ENCODE data around the gene TMBIM1.
A peak's percentile ranks its signal among the peaks of the same experiment; 100 is the strongest.
"Not testable (repeated sequence)": the region's sequence is repeated elsewhere in the genome, so short reads cannot be mapped to it uniquely, and the experiment has no call there.

Gene TMBIM1

GRCh38 chr2:218318241-218318640 is 25.9 kb upstream of the TMBIM1 start:
- DNase-seq (ENCODE audit: low read depth) = no peak

- no peak for DNase-seq (ENCODE audit: low read depth)
Observed at GRCh38 chr2:218317835-218318234, 25.5 kb upstream of the TMBIM1 start.

GRCh38 chr2:218317303-218317630 is 25.0 kb upstream of the TMBIM1 start:
- no peak for DNase-seq (ENCODE audit: low read depth)

- no peak for DNase-seq (ENCODE audit: low read depth)
Observed at GRCh38 chr2:218315397-218315796, 23.1 kb upstream of the TMBIM1 start.

- DNase-seq (ENCODE audit: low read depth) = not testable (repeated sequence)
Observed at GRCh38 chr2:218314764-218315163, 22.5 kb upstream of the TMBIM1 start.

GRCh38 chr2:218313356-218313755 is 21.1 kb upstream of the TMBIM1 start:
- DNase-seq (ENCODE audit: low read depth) = no peak

- DNase-seq (ENCODE audit: low read depth) = no peak
Observed at GRCh38 chr2:218312267-218312756, 20.0 kb upstream of the TMBIM1 start.

DNA sequence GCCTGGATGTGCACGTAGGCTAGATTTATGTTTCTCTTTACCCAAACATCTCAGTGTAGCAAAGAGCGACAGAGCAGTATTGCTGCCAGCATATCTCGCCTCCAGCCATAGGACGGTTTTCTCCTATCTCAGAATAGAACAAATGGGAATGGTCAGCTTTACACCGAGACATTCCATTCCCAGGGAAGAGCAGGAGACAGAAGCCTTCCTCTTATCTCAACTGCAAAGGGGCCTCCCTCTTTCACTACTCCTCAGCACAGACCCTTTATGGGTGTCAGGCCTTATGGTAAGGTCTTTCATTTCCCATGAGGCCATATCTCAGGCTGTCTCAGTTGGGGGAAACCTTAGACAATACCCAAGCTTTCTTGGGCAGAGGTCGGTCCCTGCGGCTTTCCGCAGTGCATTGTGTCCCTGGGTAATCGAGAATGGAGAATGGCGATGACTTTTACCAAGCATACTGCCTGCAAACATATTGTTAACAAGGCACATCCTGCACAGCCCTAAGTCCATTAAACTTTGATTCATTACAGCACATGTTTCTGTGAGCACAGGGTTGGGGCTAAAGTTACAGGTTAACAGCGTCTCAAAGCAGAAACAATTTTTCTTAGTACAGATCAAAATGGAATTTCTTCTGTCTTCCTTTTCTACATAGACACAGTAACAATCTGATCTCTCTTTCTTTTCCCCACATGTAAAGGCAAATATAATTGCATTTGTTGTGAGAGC is 19.4 kb upstream of the TMBIM1 start:
- DNase-seq (ENCODE audit: low read depth) = not testable (repeated sequence)

GRCh38 chr2:218310853-218311540 is 18.7 kb upstream of the TMBIM1 start:
- no peak for DNase-seq (ENCODE audit: low read depth)

- DNase-seq (ENCODE audit: low read depth) = no peak
Observed at GRCh38 chr2:218307415-218308090, 15.2 kb upstream of the TMBIM1 start.

DNA sequence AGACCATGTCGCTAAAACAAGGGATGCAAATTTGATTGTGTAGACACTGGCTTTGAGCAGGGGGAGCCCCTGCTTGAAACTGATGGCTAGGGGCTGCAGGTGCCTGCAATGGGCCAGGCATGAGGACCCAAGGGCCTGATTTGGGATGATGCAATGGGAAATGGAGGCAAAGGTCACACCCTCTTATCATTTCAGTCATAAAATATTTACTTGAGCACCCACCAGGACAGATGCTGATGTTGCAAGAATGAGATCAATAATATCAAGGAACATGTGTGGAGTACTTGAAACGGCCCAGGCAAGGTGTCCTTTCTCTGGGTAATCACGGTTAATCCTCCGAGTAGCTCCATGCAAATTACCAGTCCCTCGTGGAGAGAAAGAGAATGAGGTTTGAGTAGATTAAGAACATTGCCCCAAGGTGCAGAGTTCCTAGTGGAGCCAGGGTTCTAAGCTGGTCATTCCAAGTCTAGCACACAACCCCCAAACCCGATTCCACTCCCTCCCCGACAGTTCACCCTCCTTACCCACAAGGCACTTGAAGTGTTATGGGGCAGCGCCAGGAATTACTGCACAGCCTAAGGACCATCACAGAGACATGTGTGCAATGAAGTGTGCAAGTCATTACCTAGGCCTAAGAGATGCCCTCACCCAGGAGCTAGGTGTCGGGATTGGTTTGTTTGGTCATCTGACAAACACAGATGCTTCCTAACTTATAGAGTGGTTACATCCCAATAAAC is 14.0 kb upstream of the TMBIM1 start:
- DNase-seq (ENCODE audit: low read depth) = no peak

GRCh38 chr2:218305383-218305782 is 13.1 kb upstream of the TMBIM1 start:
- no peak for DNase-seq (ENCODE audit: low read depth)

GRCh38 chr2:218301176-218301819 is 9.0 kb upstream of the TMBIM1 start:
- peak; percentile 56 for DNase-seq (ENCODE audit: low read depth)

- DNase-seq (ENCODE audit: low read depth) = no peak
Observed at GRCh38 chr2:218300141-218300540, 7.8 kb upstream of the TMBIM1 start.

DNA sequence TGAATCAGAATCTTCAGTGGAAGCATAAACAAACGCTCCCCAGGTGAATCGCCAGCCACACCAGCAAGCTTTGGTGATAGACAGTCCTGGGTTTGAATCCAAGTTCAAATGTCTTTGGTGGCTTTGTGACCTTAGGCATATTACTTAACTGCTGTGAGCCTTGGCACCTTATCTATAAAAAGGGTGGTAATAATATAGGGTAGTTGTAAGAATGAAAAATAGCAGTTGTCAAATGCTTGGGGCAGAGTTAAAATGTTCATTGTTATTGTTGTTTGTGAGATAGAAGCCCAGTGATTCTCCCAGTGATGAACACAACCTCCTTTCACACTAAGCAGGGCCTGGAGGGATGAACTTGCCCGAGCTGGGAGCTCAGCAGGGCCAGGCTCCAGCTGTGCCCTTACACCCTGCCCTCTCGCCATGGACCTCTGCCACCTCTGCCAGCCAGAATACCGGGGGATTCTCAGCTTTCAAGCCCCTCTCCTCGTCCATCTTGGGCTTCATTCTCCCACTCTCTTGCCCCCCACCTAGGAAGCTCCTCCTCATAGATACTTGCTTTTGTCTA is 6.1 kb upstream of the TMBIM1 start:
- no peak for DNase-seq (ENCODE audit: low read depth)

GRCh38 chr2:218296847-218297246 is 4.5 kb upstream of the TMBIM1 start:
- no peak for DNase-seq (ENCODE audit: low read depth)

DNA sequence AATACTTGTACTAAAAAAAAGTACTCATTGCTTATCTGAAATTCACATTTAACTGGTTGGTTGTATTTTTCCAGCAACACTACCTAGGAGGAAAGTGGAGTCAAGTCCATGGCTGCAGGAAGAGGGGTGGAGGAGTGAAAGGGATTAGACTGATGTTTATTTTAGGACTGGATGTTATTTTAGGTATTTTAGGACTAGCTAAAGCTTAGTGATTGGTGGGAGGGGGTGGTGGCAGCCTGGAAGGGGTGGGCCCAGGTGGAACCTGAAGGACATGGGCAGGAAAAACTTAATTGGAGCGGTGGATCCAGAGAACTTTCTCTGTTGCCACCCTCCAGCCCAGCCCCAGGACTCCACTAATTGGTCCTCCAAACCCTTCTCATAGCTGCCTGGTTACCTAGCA is 3.9 kb upstream of the TMBIM1 start:
- no peak for DNase-seq (ENCODE audit: low read depth)

GRCh38 chr2:218295029-218295428 is 2.7 kb upstream of the TMBIM1 start:
- no peak for DNase-seq (ENCODE audit: low read depth)

DNA sequence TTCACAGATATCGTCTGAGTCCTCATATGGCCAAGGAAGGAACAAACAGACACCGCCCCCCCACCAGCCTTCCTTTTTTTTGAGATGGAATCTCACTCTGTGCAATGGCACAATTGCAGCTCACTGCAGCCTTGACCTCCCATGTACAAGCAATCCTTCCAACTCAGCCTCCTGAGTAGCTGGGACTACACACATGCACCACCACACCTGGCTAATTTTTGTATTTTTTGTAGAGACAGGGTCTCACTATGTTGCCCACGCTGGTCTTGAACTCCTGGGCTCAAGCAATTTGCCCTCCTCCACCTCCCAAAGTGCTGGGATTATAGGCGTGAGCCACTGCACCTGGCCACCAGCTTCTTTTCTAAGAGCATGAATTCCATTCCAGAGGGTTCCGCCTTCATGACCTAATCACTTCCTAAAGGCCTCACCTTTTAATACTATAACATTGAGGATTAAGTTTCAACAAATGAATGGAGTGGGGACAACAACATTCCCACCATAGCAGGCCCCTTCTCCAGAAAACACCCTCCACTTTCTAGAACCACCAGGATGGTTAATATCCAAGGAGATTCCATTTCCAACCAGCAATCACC is 2.2 kb upstream of the TMBIM1 start:
- DNase-seq (ENCODE audit: low read depth) = no peak

- DNase-seq (ENCODE audit: low read depth) = no peak
Observed at GRCh38 chr2:218293715-218294429, 1.6 kb upstream of the TMBIM1 start.
